K562 (cell line): ENCODE data around the gene PEX11B. TPM values are rescaled to one million over a fixed set of nuclear protein-coding genes. Genes with fewer than 3 reads are reported as not detected.

Source experiments
- ADNP ChIP-seq: fragments of 200-800 bp; sonication (Bioruptor generic); IDR thresholded peaks from 2 replicates; pipeline ENCODE4 v1.6.1; 2016; ENCODE audit warnings: missing genetic modification characterization, missing compliant biosample characterization
- ATF1 ChIP-seq, 2 experiments: fragments of 450-650 bp in 1 of 2; IDR thresholded peaks; 2 replicates each; pipeline ENCODE4 v1.6.1; 2016; ENCODE audit warnings: missing compliant biosample characterization in 1 of 2, missing genetic modification characterization in 1 of 2
- CREB1 ChIP-seq, 2 experiments: sonication (generic) in 1 of 2; formaldehyde crosslinking in 1 of 2; IDR thresholded peaks; 2 replicates each; pipeline versions ENCODE4 v1.6.1 to v1.8.0; 2012 to 2022; ENCODE audit warnings: inconsistent platforms in 1 of 2, mild to moderate bottlenecking in 1 of 2, missing genetic modification reagents in 1 of 2, moderate library complexity in 1 of 2
- EGR1 ChIP-seq: fragments of 450-650 bp; conservative IDR thresholded peaks from 2 replicates; pipeline ENCODE4 v1.6.1; 2017; ENCODE audit warnings: mild to moderate bottlenecking
- GABPB1 ChIP-seq: sonication (generic); formaldehyde crosslinking; IDR thresholded peaks from 2 replicates; pipeline ENCODE4 v1.8.0; 2022; ENCODE audit warnings: mild to moderate bottlenecking, missing genetic modification reagents
- GATAD2A ChIP-seq: fragments of 450-650 bp; IDR thresholded peaks from 2 replicates; pipeline ENCODE4 v1.6.1; 2017
- HDAC1 ChIP-seq, 2 experiments: fragments of 450-650 bp; IDR thresholded peaks; 2 replicates each; pipeline ENCODE4 v1.6.1; 2016 to 2017; ENCODE audit warnings: inconsistent platforms in 1 of 2, mild to moderate bottlenecking in 1 of 2, moderate library complexity in 1 of 2
- HOXB6 ChIP-seq: fragments of 250-450 bp; sonication (Bioruptor Pico); IDR thresholded peaks from 2 replicates; pipeline ENCODE4 v1.5.1; 2022; ENCODE audit warnings: mild to moderate bottlenecking, borderline replicate concordance
- KDM1A ChIP-seq, 2 experiments: fragments of 450-650 bp; IDR thresholded peaks; 2 replicates each; pipeline ENCODE4 v1.6.1; 2016; ENCODE audit warnings: mild to moderate bottlenecking in 2 of 2
- LCOR ChIP-seq: sonication (generic); formaldehyde crosslinking; IDR thresholded peaks from 2 replicates; pipeline ENCODE4 v1.8.0; 2022; ENCODE audit warnings: mild to moderate bottlenecking, missing genetic modification reagents
- MEF2A ChIP-seq: IDR thresholded peaks from 2 replicates; pipeline ENCODE4 v1.6.1; 2011; ENCODE audit warnings: low read depth, mild to moderate bottlenecking, low read length, moderate library complexity; ENCODE audit not compliant: control insufficient read depth
- MEF2D ChIP-seq: conservative IDR thresholded peaks from 2 replicates; pipeline ENCODE4 v1.6.1; 2016; ENCODE audit warnings: low read depth, missing genetic modification characterization, missing compliant biosample characterization
- NFE2 ChIP-seq: IDR thresholded peaks from 2 replicates; pipeline ENCODE4 v1.6.1; 2014; ENCODE audit warnings: antibody characterized with exemption, low read depth
- PHB ChIP-seq: fragments of 250-450 bp; sonication (Bioruptor Pico); IDR thresholded peaks from 2 replicates; pipeline ENCODE4 v1.5.0; 2021
- PHF21A ChIP-seq: fragments of 450-650 bp; IDR thresholded peaks from 2 replicates; pipeline ENCODE4 v1.6.1; 2017; ENCODE audit warnings: low read depth, borderline replicate concordance
- SMARCA5 ChIP-seq: fragments of 450-650 bp; IDR thresholded peaks from 2 replicates; pipeline ENCODE4 v1.6.1; 2016
- SP1 ChIP-seq: sonication (generic); formaldehyde crosslinking; IDR thresholded peaks from 2 replicates; pipeline ENCODE4 v1.8.1; 2022; ENCODE audit warnings: mild to moderate bottlenecking, missing genetic modification reagents
- TFAP4 ChIP-seq: sonication (generic); formaldehyde crosslinking; IDR thresholded peaks from 2 replicates; pipeline ENCODE4 v1.8.0; 2022; ENCODE audit warnings: missing genetic modification reagents, mild to moderate bottlenecking, moderate library complexity, borderline replicate concordance
- VEZF1 ChIP-seq: fragments of 200-800 bp; sonication (Bioruptor generic); IDR thresholded peaks from 2 replicates; pipeline ENCODE4 v1.6.1; 2017; ENCODE audit warnings: missing genetic modification characterization, missing compliant biosample characterization
- ZBTB26 ChIP-seq: fragments of 450-650 bp; formaldehyde crosslinking; IDR thresholded peaks from 2 replicates; pipeline ENCODE4 v1.4.0; 2022; ENCODE audit warnings: missing genetic modification characterization
- ZBTB7A ChIP-seq: IDR thresholded peaks from 2 replicates; pipeline ENCODE4 v1.6.1; 2011; ENCODE audit warnings: low read depth, mild to moderate bottlenecking, low read length, moderate library complexity, borderline replicate concordance; ENCODE audit not compliant: control insufficient read depth
- ZNF583 ChIP-seq: fragments of 250-450 bp; sonication (Bioruptor Pico); IDR thresholded peaks from 2 replicates; pipeline ENCODE4 v1.4.0; 2020
- ZNF740 ChIP-seq, 3 experiments: fragments of 200-800 bp in 1 of 3; sonication (Bioruptor generic) in 1 of 3; sonication (generic) in 1 of 3; formaldehyde crosslinking in 1 of 3; IDR thresholded peaks; 2 replicates each; pipeline versions ENCODE4 v1.6.1 to v1.8.0; 2016 to 2022; ENCODE audit warnings: mild to moderate bottlenecking in 2 of 3, missing compliant biosample characterization in 2 of 3, missing genetic modification characterization in 2 of 3, missing genetic modification reagents in 1 of 3
- polyA plus RNA-seq, 8 experiments: library from polyadenylated mRNA; depleted of rRNA in 4 of 8; stranded (reverse) in 5 of 8; unstranded in 3 of 8; fragments of >200 nt; fragmentation: Nextera tagmentation in 2 of 8; fragmentation: Illumina TruSeq in 1 of 8; extraction: Ambion mirVana in 2 of 8; extraction: Trizol in 1 of 8; gene quantifications; 2 replicates each; pipeline versions ENCODE4 v1.2.1 to v1.2.3, GENCODE V29; 2011 to 2014; ENCODE audit warnings: inconsistent platforms in 1 of 8, missing spikeins in 1 of 8
- total RNA-seq, 7 experiments: library from RNA; depleted of rRNA in 6 of 7; stranded (reverse); fragments of >200 nt in 6 of 7; fragmentation: Illumina TruSeq in 2 of 7; extraction: Trizol in 2 of 7; gene quantifications; 2 replicates each; pipeline versions ENCODE4 v1.2.1 to v1.2.3, GENCODE V29; 2011 to 2021; ENCODE audit warnings: low replicate concordance in 1 of 7

The PEX11B gene
- total and polyA plus RNA-seq, 9 of the 15 experiments (the other 6 are each of a cell fraction or from before 2014, with no cell fraction given) = 13.2 to 60.0 (median 21.7) TPM

- TF ChIP-seq ZBTB7A = peak; percentile 17; the same call in 1 of the 2 replicates
- TF ChIP-seq PHF21A = peak; percentile 81; the same call in 1 of the 2 replicates
- TF ChIP-seq GABPB1 (CRISPR knock-in tag) = 0 out of 2 replicates have a peak, but pooled peaks have one; percentile 39
- peak; percentile 69 to 81; a peak in 3 of 4 replicates for TF ChIP-seq KDM1A (IDR thresholded peaks at IDR 0.05)
- TF ChIP-seq VEZF1 (CRISPR knock-in tag) = peak; percentile 97
- peak; percentile 38 for TF ChIP-seq NFE2
- TF ChIP-seq ATF1 (CRISPR knock-in tag; IDR thresholded peaks at IDR 0.05) = no peak
- TF ChIP-seq ATF1 (tag; IDR thresholded peaks at IDR 0.05) = no peak
- no peak for TF ChIP-seq ZBTB26
- 0 out of 4 replicates have a peak, but pooled peaks of 1 of the 2 experiments have one; percentile 25 for TF ChIP-seq HDAC1 (IDR thresholded peaks at IDR 0.05)
- TF ChIP-seq HOXB6 (CRISPR knock-in tag) = no peak
- TF ChIP-seq LCOR = peak; percentile 65; the same call in 1 of the 2 replicates
- peak; percentile 92 for TF ChIP-seq MEF2D
- TF ChIP-seq ZNF740 (CRISPR knock-in tag; IDR thresholded peaks at IDR 0.05) = peak; percentile 39; the same call in 1 of the 2 replicates
- peak in 1 of 2 experiments; percentile 97; a peak in 2 of 4 replicates for TF ChIP-seq ZNF740 (tag; IDR thresholded peaks at IDR 0.05)
- no peak for TF ChIP-seq PHB (CRISPR knock-in tag)
- 0 out of 2 replicates have a peak, but pooled peaks have one; percentile 21 for TF ChIP-seq TFAP4
- peak; percentile 89 for TF ChIP-seq MEF2A
- peak; percentile 14; the same call in 1 of the 2 replicates for TF ChIP-seq SMARCA5
- no peak for TF ChIP-seq CREB1 (IDR thresholded peaks at IDR 0.05)
- TF ChIP-seq CREB1 (CRISPR knock-in tag; IDR thresholded peaks at IDR 0.05) = 0 out of 2 replicates have a peak, but pooled peaks have one; percentile 22
- no peak for TF ChIP-seq GATAD2A
- TF ChIP-seq ZNF583 (CRISPR knock-in tag) = no peak
- no peak for TF ChIP-seq ADNP
- peak; percentile 12; the same call in 1 of the 2 replicates for TF ChIP-seq SP1 (CRISPR knock-in tag)
- peak; percentile 3; the same call in 1 of the 2 replicates for TF ChIP-seq EGR1
These were observed 43.9 kb upstream of the PEX11B start (continued) for GRCh38 chr1:145962157-145963102.
